ENCODE results near the gene AHCTF1. TPM values are rescaled to one million over a fixed set of nuclear protein-coding genes. Genes with fewer than 3 reads are reported as not detected.

AHCTF1 gene
- total RNA-seq, 1 donor from 2014 or later, result 44.0 TPM

DNA sequence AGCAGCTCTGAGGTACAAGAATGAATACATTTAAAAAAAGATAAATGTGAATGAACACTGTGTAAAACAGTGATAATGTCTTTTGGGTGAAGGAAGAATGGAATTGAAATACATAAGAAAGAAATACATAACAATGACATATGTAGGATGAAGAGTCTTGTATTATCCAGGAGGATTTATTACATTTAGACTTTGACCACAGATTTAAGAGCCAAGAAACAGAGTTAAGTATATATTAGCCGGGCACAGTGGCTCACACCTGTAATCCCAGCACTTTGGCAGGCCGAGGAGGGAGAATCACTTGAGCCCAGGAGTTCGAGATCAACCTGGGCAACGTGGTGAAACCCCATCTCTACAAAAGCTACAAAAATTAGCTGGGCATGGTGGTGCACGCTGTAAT, 127.9 kb downstream of the AHCTF1 start:
- Histone ChIP-seq H3K4me3 (ENCODE audit: insufficient read depth, low read depth, low read length) (no peak overlapping the region), H4K20me1 (ENCODE audit: insufficient read depth, low read length) (no peaks in the 10 kb centered on the region), H3K4me1 (ENCODE audit: insufficient read depth, low read length) (no peaks in the 10 kb centered on the region), H3K9ac (ENCODE audit: low read length) (no peak overlapping the region), H3K27ac (ENCODE audit: low read depth, low read length) (no peak overlapping the region), H3K36me3 (ENCODE audit: insufficient read depth, low read length) (no peaks in the 10 kb centered on the region), H3K79me2 (ENCODE audit: insufficient read depth, low read length) (no peaks in the 10 kb centered on the region), H3K27me3 (ENCODE audit: insufficient read depth, low read length) (no peaks in the 10 kb centered on the region), H3K9me3 (ENCODE audit: insufficient read depth, low read depth, low read length) (no peaks in the 10 kb centered on the region), H3K4me2 (ENCODE audit: low read length) (no peak overlapping the region), H2AFZ (ENCODE audit: low read depth, low read length) (no peak overlapping the region)
- FAIRE-seq (no peak), DNase-seq (ENCODE audit: low read depth) (no peak)
- Mint-ChIP-seq H3K27ac (ENCODE audit: unreplicated experiment) (no peak overlapping the region), H3K36me3 (ENCODE audit: low read depth, unreplicated experiment) (no peaks in the 10 kb centered on the region), H3K4me1 (ENCODE audit: low read depth, unreplicated experiment) (no peaks in the 10 kb centered on the region), H3K9me3 (ENCODE audit: unreplicated experiment) (peaks cover 2% of the 10 kb centered on the region), H3K4me3 (ENCODE audit: unreplicated experiment) (no peak overlapping the region), H3K27me3 (ENCODE audit: low read depth, unreplicated experiment) (peaks cover 12% of the 10 kb centered on the region)
- no peak for TF ChIP-seq EZH2 (IDR thresholded peaks at IDR 0.05; ENCODE audit: insufficient read depth, low read length)
- TF ChIP-seq, protein P1, sequence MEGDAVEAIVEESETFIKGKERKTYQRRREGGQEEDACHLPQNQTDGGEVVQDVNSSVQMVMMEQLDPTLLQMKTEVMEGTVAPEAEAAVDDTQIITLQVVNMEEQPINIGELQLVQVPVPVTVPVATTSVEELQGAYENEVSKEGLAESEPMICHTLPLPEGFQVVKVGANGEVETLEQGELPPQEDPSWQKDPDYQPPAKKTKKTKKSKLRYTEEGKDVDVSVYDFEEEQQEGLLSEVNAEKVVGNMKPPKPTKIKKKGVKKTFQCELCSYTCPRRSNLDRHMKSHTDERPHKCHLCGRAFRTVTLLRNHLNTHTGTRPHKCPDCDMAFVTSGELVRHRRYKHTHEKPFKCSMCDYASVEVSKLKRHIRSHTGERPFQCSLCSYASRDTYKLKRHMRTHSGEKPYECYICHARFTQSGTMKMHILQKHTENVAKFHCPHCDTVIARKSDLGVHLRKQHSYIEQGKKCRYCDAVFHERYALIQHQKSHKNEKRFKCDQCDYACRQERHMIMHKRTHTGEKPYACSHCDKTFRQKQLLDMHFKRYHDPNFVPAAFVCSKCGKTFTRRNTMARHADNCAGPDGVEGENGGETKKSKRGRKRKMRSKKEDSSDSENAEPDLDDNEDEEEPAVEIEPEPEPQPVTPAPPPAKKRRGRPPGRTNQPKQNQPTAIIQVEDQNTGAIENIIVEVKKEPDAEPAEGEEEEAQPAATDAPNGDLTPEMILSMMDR (IDR thresholded peaks at IDR 0.05; ENCODE audit: insufficient read depth, low read depth, low read length), result no peak

DNA sequence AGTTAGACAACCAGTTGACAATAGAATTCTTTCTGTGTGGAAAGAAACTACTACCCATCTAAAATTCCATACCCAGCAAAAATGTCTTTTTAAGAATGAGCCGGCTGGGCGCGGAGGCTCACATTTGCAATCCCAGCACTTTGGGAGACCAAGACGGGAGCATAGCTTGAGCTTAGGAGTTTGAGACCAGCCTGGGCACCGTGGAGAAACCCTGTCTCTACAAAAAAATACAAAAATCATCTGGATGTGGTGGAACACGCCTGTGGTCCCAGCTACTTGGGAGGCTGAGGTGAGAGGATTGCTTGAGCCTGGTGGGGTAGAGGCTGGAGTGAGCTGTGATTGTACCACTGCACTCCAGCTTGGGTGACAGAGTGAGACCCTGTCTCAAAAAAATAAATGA, 128.4 kb downstream of the AHCTF1 start:
- H3K4me1 ChIP-seq (ENCODE audit: insufficient read depth, low read length), result no peaks in the 10 kb centered on the region
- peaks cover 12% of the 10 kb centered on the region for H3K27me3 Mint-ChIP-seq (ENCODE audit: low read depth, unreplicated experiment)
- TF ChIP-seq, protein P1 (IDR thresholded peaks at IDR 0.05; ENCODE audit: insufficient read depth, low read depth, low read length), result no peak
- TF ChIP-seq EZH2 (IDR thresholded peaks at IDR 0.05; ENCODE audit: insufficient read depth, low read length), result no peak
- no peaks in the 10 kb centered on the region for H3K79me2 ChIP-seq (ENCODE audit: insufficient read depth, low read length)
- H3K4me2 ChIP-seq (ENCODE audit: low read length), result no peak overlapping the region
- H3K27me3 ChIP-seq (ENCODE audit: insufficient read depth, low read length), result no peaks in the 10 kb centered on the region
- DNase-seq (ENCODE audit: low read depth) (no peak), FAIRE-seq (no peak)
- H3K9ac ChIP-seq (ENCODE audit: low read length), result no peak overlapping the region
- H2AFZ ChIP-seq (ENCODE audit: low read depth, low read length), result no peak overlapping the region
- H3K4me1 Mint-ChIP-seq (ENCODE audit: low read depth, unreplicated experiment), result no peaks in the 10 kb centered on the region
- no peaks in the 10 kb centered on the region for H3K36me3 Mint-ChIP-seq (ENCODE audit: low read depth, unreplicated experiment)
- H4K20me1 ChIP-seq (ENCODE audit: insufficient read depth, low read length), result no peaks in the 10 kb centered on the region
- H3K27ac Mint-ChIP-seq (ENCODE audit: unreplicated experiment), result no peak overlapping the region
- no peaks in the 10 kb centered on the region for H3K36me3 ChIP-seq (ENCODE audit: insufficient read depth, low read length)
- H3K4me3 ChIP-seq (ENCODE audit: insufficient read depth, low read depth, low read length), result no peak overlapping the region
- H3K9me3 ChIP-seq (ENCODE audit: insufficient read depth, low read depth, low read length), result no peaks in the 10 kb centered on the region
- H3K4me3 Mint-ChIP-seq (ENCODE audit: unreplicated experiment), result no peak overlapping the region
- H3K27ac ChIP-seq (ENCODE audit: low read depth, low read length), result no peak overlapping the region
- H3K9me3 Mint-ChIP-seq (ENCODE audit: unreplicated experiment), result peaks cover 2% of the 10 kb centered on the region

- FAIRE-seq, result no peak
- no peak overlapping the region for H3K4me3 ChIP-seq (ENCODE audit: insufficient read depth, low read depth, low read length)
- H3K36me3 Mint-ChIP-seq (ENCODE audit: low read depth, unreplicated experiment), result no peaks in the 10 kb centered on the region
- DNase-seq (ENCODE audit: low read depth), result no peak
- no peak overlapping the region for H2AFZ ChIP-seq (ENCODE audit: low read depth, low read length)
- H3K79me2 ChIP-seq (ENCODE audit: insufficient read depth, low read length), result no peaks in the 10 kb centered on the region
- no peaks in the 10 kb centered on the region for H4K20me1 ChIP-seq (ENCODE audit: insufficient read depth, low read length)
- H3K27me3 Mint-ChIP-seq (ENCODE audit: low read depth, unreplicated experiment), result peaks cover 19% of the 10 kb centered on the region
- no peak overlapping the region for H3K27ac ChIP-seq (ENCODE audit: low read depth, low read length)
- peaks cover 2% of the 10 kb centered on the region for H3K9me3 Mint-ChIP-seq (ENCODE audit: unreplicated experiment)
- H3K4me3 Mint-ChIP-seq (ENCODE audit: unreplicated experiment), result no peak overlapping the region
- TF ChIP-seq EZH2 (IDR thresholded peaks at IDR 0.05; ENCODE audit: insufficient read depth, low read length), result no peak
- no peaks in the 10 kb centered on the region for H3K36me3 ChIP-seq (ENCODE audit: insufficient read depth, low read length)
- no peaks in the 10 kb centered on the region for H3K4me1 ChIP-seq (ENCODE audit: insufficient read depth, low read length)
- H3K9ac ChIP-seq (ENCODE audit: low read length), result no peak overlapping the region
- H3K27me3 ChIP-seq (ENCODE audit: insufficient read depth, low read length), result no peaks in the 10 kb centered on the region
- no peak overlapping the region for H3K4me2 ChIP-seq (ENCODE audit: low read length)
- no peaks in the 10 kb centered on the region for H3K4me1 Mint-ChIP-seq (ENCODE audit: low read depth, unreplicated experiment)
- H3K9me3 ChIP-seq (ENCODE audit: insufficient read depth, low read depth, low read length), result no peaks in the 10 kb centered on the region
- no peak overlapping the region for H3K27ac Mint-ChIP-seq (ENCODE audit: unreplicated experiment)
Observed at GRCh38 chr1:246801241-246802020, 130.3 kb downstream of the AHCTF1 start.
